GM23338 (cell line): ENCODE measurements around the gene CHRNA10. TPM values are rescaled to one million over a fixed set of nuclear protein-coding genes. Genes with fewer than 3 reads are reported as not detected.
A peak's percentile ranks its signal among the peaks of the same experiment; 100 is the strongest.
"Not testable (repeated sequence)": the region's sequence is repeated elsewhere in the genome, so short reads cannot be mapped to it uniquely, and the experiment has no call there.

Experiments used
- ATAC-seq: fragments of 200-7000 bp; cut with Tn5 transposase; 3 replicates; pipeline ENCODE4 v1.9.1; 2020
- DNase-seq: peaks from one replicate; pipeline ENCODE4 v3.0.0-alpha.2; 2015; ENCODE audit warnings: low spot score
- H2AFZ ChIP-seq: fragments of 200-600 bp; sonication (generic); 2 replicates; pipeline ENCODE4 v1.8.0; 2016; ENCODE audit warnings: antibody characterized with exemption, mild to moderate bottlenecking, moderate library complexity
- H3F3A ChIP-seq: fragments of 200-600 bp; sonication (generic); replicated peaks from 2 replicates; pipeline ENCODE4 v1.8.0; 2017; ENCODE audit warnings: antibody characterized with exemption, mixed run types, low read depth
- H3K27ac ChIP-seq: fragments of 200-600 bp; sonication (generic); 2 replicates; pipeline ENCODE4 v1.6.1; 2016; ENCODE audit warnings: low read depth
- H3K27me3 ChIP-seq: fragments of 200-600 bp; sonication (generic); 2 replicates; pipeline ENCODE4 v1.8.0; 2016; ENCODE audit warnings: mild to moderate bottlenecking, mixed run types, moderate library complexity; ENCODE audit not compliant: insufficient read depth
- H3K36me3 ChIP-seq: fragments of 200-600 bp; sonication (generic); 2 replicates; pipeline ENCODE4 v1.8.0; 2016; ENCODE audit warnings: mild to moderate bottlenecking; ENCODE audit not compliant: insufficient read depth
- H3K4me1 ChIP-seq: fragments of 200-600 bp; sonication (generic); 2 replicates; pipeline ENCODE4 v1.8.0; 2016; ENCODE audit warnings: mild to moderate bottlenecking, moderate library complexity; ENCODE audit not compliant: insufficient read depth
- H3K4me2 ChIP-seq: fragments of 200-600 bp; sonication (generic); 2 replicates; pipeline ENCODE4 v1.7.1; 2017; ENCODE audit warnings: mixed run types
- H3K4me3 ChIP-seq: fragments of 200-600 bp; sonication (generic); 2 replicates; pipeline ENCODE4 v1.6.1; 2016; ENCODE audit warnings: mixed run types
- H3K79me2 ChIP-seq: fragments of 200-600 bp; sonication (generic); replicated peaks from 2 replicates; pipeline ENCODE4 v1.8.0; 2017; ENCODE audit warnings: mild to moderate bottlenecking; ENCODE audit not compliant: insufficient read depth
- H3K9me2 ChIP-seq: fragments of 200-600 bp; sonication (generic); 2 replicates; pipeline ENCODE4 v1.8.0; 2017; ENCODE audit not compliant: insufficient read depth
- H4K20me1 ChIP-seq: fragments of 200-600 bp; sonication (generic); replicated peaks from 2 replicates; pipeline ENCODE4 v1.8.0; 2017; ENCODE audit warnings: mild to moderate bottlenecking; ENCODE audit not compliant: insufficient read depth
- H3K27ac Mint-ChIP-seq: 2 replicates; pipeline ENCODE4 v1.8.0; 2020; ENCODE audit warnings: inconsistent platforms, mild to moderate bottlenecking, moderate library complexity, mixed read lengths
- H3K27me3 Mint-ChIP-seq: 3 replicates; pipeline ENCODE4 v1.8.0; 2022; ENCODE audit warnings: low read depth, mild to moderate bottlenecking, moderate library complexity, mixed read lengths, inconsistent platforms; ENCODE audit not compliant: insufficient read depth, poor library complexity
- H3K36me3 Mint-ChIP-seq: 3 replicates; pipeline ENCODE4 v1.8.0; 2021; ENCODE audit warnings: low read depth, mild to moderate bottlenecking, inconsistent platforms, moderate library complexity, mixed read lengths
- H3K4me1 Mint-ChIP-seq: 3 replicates; pipeline ENCODE4 v1.8.0; 2020; ENCODE audit warnings: mild to moderate bottlenecking, inconsistent platforms, mixed read lengths
- H3K4me3 Mint-ChIP-seq: 3 replicates; pipeline ENCODE4 v1.8.0; 2021; ENCODE audit warnings: moderate library complexity, mild to moderate bottlenecking, inconsistent platforms, mixed read lengths
- H3K9me3 Mint-ChIP-seq: 3 replicates; pipeline ENCODE4 v1.8.0; 2020; ENCODE audit warnings: moderate library complexity, mild to moderate bottlenecking, inconsistent platforms, mixed read lengths
- EZH2phosphoT487 ChIP-seq: fragments of 200-600 bp; sonication (generic); IDR thresholded peaks from one replicate; pipeline ENCODE4 v1.8.1; 2018; ENCODE audit warnings: antibody characterized with exemption; ENCODE audit not compliant: unreplicated experiment
- STAT1 ChIP-seq: IDR thresholded peaks from one replicate; pipeline ENCODE4 v1.6.1; 2016; ENCODE audit warnings: antibody characterized with exemption; ENCODE audit not compliant: unreplicated experiment
- ZNF114 ChIP-seq: fragments of 250-450 bp; sonication (Bioruptor Pico); IDR thresholded peaks from 2 replicates; pipeline ENCODE4 v1.5.0; 2020; ENCODE audit warnings: mild to moderate bottlenecking, moderate library complexity
- ZNF462 ChIP-seq: fragments of 250-450 bp; sonication (Bioruptor Pico); IDR thresholded peaks from 2 replicates; pipeline ENCODE4 v1.5.0; 2020; ENCODE audit warnings: mild to moderate bottlenecking, moderate library complexity
- polyA plus RNA-seq: library from polyadenylated mRNA; unstranded; fragments of >200 nt; fragmentation: Nextera tagmentation; extraction: Ambion mirVana; gene quantifications from 2 replicates; pipeline ENCODE4 v1.2.1, GENCODE V29; 2016
- total RNA-seq: library from RNA; depleted of rRNA; stranded (reverse); fragments of >200 nt; shearing (Covaris generic); gene quantifications from 2 replicates; pipeline ENCODE4 v1.2.3, GENCODE V29; 2014
- TF ChIP-seq, protein P1 (sequence below): IDR thresholded peaks from one replicate; pipeline ENCODE4 v1.6.1; 2018; ENCODE audit warnings: antibody characterized with exemption; ENCODE audit not compliant: unreplicated experiment

CHRNA10 gene
- total and polyA plus RNA-seq, 2 experiments from 2014 or later, result 0.45 to 1.5 TPM

DNA sequence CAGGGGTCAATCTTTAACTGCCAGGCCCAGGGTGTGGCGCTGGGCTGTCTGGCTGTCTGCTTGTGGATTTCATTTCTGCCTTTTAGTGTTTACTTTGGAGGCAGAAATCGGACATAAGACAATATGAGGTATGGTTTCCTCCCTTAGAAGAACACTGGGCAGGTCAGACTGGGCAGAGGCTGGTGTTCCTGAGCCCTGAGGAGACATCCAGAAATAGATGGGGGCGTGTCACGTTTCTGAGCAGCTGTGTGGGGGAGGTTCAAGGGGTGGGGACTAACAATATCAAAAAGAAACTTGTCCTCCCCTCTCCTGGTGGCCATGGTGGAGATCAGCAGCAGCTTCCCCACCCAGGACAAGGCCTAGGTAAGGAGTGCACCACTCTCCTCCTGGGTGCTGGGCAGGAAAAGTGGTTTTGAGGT lies 26.4 kb downstream of the CHRNA10 start, which contains the start of gene ART1:
Gene ART1 (plus strand): TSS at position 312 of the 419 bp plus-strand sequence. CDS start 14,086 bp downstream, outside the sequence.
- Histone ChIP-seq H3K4me2 (no peak within 1 kb of the TSS), H3K9me2 (no peaks in the 10 kb centered on the region), H4K20me1 (no peaks in the 10 kb centered on the region), H3K4me3 (no peak within 1 kb of the TSS), H3K27me3 (peaks cover 8% of the 10 kb centered on the region; the same call in 1 of the 2 replicates), H3K79me2 (no peaks in the 10 kb centered on the region), H3K27ac (no peak within 1 kb of the TSS), H2AFZ (no peak within 1 kb of the TSS), H3K36me3 (no peaks in the 10 kb centered on the region), H3K4me1 (no peaks in the 10 kb centered on the region; the same call in 1 of the 2 replicates), H3F3A (peaks cover 12% of the 10 kb centered on the region; the same call in 1 of the 2 replicates)
- Mint-ChIP-seq H3K9me3 (peaks cover 47% of the 10 kb centered on the region), H3K27ac (no peak within 1 kb of the TSS), H3K4me1 (peaks cover 13% of the 10 kb centered on the region), H3K27me3 (peaks cover 31% of the 10 kb centered on the region), H3K4me3 (no peak within 1 kb of the TSS), H3K36me3 (peaks cover 28% of the 10 kb centered on the region)
- TF ChIP-seq ZNF114 (CRISPR knock-in tag) (no peak), STAT1 (no peak), ZNF462 (no peak), EZH2phosphoT487 (no peak)
- TF ChIP-seq, protein P1, sequence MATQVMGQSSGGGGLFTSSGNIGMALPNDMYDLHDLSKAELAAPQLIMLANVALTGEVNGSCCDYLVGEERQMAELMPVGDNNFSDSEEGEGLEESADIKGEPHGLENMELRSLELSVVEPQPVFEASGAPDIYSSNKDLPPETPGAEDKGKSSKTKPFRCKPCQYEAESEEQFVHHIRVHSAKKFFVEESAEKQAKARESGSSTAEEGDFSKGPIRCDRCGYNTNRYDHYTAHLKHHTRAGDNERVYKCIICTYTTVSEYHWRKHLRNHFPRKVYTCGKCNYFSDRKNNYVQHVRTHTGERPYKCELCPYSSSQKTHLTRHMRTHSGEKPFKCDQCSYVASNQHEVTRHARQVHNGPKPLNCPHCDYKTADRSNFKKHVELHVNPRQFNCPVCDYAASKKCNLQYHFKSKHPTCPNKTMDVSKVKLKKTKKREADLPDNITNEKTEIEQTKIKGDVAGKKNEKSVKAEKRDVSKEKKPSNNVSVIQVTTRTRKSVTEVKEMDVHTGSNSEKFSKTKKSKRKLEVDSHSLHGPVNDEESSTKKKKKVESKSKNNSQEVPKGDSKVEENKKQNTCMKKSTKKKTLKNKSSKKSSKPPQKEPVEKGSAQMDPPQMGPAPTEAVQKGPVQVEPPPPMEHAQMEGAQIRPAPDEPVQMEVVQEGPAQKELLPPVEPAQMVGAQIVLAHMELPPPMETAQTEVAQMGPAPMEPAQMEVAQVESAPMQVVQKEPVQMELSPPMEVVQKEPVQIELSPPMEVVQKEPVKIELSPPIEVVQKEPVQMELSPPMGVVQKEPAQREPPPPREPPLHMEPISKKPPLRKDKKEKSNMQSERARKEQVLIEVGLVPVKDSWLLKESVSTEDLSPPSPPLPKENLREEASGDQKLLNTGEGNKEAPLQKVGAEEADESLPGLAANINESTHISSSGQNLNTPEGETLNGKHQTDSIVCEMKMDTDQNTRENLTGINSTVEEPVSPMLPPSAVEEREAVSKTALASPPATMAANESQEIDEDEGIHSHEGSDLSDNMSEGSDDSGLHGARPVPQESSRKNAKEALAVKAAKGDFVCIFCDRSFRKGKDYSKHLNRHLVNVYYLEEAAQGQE, result no peak
- DNase-seq, result no peak
- no peak for ATAC-seq

DNA sequence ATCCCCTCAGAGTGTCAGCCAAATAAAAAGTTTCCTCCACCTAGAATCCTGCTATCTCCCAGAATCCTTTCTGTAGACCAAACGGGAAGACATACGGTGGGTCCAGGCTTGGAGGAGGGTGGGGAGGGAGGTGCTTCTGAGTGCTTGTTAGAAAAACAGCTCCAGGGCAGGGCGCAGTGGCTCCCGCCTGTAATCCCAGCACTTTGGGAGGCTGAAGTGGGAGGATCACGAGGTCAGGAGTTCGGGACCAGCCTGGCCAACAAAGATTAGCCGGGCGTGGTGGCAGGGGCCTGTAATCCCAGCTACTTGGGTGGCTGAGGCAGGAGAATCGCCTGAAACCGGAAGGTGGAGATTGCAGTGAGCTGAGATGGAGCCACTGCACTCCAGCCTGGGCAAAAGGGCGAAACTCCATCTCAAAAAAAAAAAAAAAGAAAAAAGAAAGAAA lies 28.1 kb downstream of the CHRNA10 start:
- Mint-ChIP-seq H3K4me3 (peak overlapping the region; percentile 88), H3K36me3 (peaks cover 24% of the 10 kb centered on the region), H3K27me3 (peaks cover 33% of the 10 kb centered on the region), H3K9me3 (peaks cover 30% of the 10 kb centered on the region), H3K27ac (peak overlapping the region; percentile 97)
- not testable (repeated sequence) for H3K9me2 ChIP-seq, H3K36me3 ChIP-seq, H4K20me1 ChIP-seq, H3K79me2 ChIP-seq, H3K4me1 Mint-ChIP-seq, H3K27me3 ChIP-seq, H3K4me1 ChIP-seq
- peak overlapping the region; percentile 57 for H3K4me3 ChIP-seq
- peak overlapping the region; percentile 86 for H2AFZ ChIP-seq
- H3F3A ChIP-seq, result peaks cover 12% of the 10 kb centered on the region; the same call in 1 of the 2 replicates
- peak overlapping the region; percentile 98 for H3K27ac ChIP-seq
- DNase-seq, result peak; percentile 28
- peak; percentile 2 for ATAC-seq
- H3K4me2 ChIP-seq, result peak overlapping the region; percentile 94
